Stimulated activated CD4-positive, alpha-beta T cell treated with anti-CD3 and anti-CD28 coated beads, Interleukin-15, amount 100 ng/mL, for 24 hours (primary cell): ENCODE measurements around the gene SNX30.
A peak's percentile ranks its signal among the peaks of the same experiment; 100 is the strongest.

Experiments used
- DNase-seq: peaks from one replicate; pipeline ENCODE4 v3.0.0-alpha.2; 2020

The SNX30 gene

GRCh38 chr9:112785986-112786385 is 35.4 kb downstream of the SNX30 start:
- DNase-seq: no peak

DNA sequence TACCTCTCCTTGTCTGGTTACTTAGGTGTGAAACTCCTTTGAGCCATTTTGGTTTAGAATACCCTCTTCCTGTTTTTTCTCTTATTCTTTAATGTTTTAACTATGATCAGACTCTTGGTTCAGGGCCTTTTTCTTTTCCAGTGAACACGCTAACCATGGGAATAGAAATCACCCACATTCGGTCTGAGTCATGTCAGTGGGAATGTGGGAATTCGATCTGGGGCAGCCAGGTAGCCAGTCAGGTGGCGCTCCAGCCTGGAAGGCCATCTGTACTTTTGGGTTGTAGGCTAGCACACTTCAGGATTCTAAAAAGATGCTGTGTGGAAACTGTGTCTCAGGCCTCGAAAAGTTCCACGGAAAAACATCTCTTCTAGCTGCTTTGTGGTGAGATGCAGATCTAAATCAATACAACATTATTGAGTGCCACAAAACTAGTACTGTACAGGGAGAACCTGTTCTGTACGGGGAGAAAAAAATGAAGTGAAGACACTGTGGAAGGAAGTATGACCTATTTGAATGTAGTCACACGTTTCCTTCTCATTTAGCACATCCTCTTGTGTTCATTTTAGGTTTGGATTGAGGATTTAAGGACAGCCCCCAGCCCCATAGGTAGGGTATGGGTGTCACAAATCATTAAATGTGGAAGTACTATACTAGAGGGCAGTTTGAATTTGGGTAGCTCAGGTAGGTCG is 36.4 kb downstream of the SNX30 start:
- no peak for DNase-seq

GRCh38 chr9:112787978-112788377 is 37.4 kb downstream of the SNX30 start:
- DNase-seq: no peak

GRCh38 chr9:112789473-112789872 is 38.9 kb downstream of the SNX30 start:
- DNase-seq: no peak

DNA sequence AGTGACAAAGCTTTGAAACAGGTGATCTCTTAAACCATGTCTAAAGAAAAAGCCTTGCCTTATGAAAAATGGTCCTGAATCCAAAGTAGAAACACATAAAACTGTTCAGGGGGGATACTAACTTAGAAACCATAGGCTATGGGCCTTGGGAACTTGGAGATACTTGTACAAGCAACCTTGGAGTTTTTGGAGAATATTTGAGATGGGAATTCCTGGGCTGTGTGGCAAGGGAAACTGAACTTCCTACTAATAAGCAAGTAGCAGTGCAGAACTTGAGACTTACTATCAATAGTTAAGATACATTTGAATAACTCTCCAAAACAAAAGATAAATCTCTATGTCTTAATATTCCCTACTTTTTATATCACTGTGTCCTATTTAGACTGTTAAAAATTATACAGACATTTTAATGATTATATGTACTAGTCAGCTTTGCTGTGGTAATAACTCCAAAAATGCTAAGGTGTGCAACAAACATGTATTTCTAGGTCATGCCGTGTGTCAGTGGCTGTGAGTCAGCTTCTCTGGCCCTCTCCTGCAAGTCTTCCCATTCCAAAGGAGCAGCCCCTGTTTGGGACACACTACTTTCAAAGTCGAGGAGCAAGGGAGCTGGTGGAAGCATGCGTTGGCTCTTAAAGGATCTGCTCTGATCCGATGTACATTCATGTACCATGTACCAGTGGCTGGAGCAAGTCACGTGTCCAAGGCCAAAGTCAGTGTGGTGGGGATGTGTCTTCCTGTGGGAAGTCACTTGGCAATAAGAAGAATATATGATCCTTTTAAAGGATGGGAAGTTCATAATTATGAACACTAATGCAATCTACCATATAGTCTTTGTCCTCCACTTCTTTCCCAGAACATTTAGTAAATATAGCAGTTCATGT is 39.6 kb downstream of the SNX30 start:
- DNase-seq: no peak

DNA sequence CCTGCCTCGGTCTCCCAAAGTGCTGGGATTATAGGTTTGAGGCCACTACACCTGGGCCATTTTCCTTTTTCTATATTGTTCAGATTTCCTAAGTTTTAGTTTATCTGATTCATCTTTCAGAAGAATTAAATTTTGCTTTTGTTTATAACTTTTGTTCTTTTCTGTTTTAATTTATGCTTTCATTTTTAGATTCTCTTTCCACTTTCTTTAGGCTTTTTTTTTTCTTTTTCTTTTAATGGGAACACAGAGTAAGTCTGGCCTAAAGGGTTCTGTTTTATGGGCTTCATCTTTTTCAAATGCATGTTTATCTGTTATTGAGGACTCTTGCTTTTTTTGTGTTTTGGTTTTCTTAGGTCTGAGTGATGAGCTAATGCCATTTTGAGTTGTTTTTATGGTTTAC is 42.1 kb downstream of the SNX30 start:
- DNase-seq: no peak

DNA sequence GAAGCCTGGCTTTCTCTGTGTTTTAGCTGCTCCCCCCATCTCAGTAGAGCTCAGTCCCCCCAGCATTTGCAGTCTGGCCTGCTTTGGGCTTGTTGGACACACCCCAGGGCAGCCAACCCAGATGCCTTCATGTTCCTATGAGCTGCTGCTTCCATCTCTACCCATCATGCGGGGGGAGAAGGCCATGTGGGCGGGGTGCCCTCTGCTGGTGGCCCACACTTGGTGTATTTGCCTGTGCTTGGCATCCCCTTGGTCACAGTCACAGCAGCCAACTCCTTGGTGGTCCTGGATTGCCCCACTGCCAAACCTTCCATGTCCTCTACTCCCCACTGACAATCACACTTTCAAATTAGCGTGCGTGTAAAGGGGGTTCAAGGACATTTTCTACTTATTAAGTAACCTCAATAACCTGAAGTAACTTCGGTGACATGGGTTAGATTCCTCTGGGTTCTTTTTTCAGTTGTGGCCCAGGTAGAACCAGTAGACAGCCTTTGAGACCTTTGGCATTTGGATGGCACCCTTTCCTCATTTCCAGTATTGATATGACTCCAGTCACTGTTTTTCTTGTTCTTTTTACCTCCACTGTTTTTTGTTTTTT is 42.8 kb downstream of the SNX30 start:
- DNase-seq: peak; percentile 89

GRCh38 chr9:112794731-112795130 is 44.2 kb downstream of the SNX30 start:
- no peak for DNase-seq

DNA sequence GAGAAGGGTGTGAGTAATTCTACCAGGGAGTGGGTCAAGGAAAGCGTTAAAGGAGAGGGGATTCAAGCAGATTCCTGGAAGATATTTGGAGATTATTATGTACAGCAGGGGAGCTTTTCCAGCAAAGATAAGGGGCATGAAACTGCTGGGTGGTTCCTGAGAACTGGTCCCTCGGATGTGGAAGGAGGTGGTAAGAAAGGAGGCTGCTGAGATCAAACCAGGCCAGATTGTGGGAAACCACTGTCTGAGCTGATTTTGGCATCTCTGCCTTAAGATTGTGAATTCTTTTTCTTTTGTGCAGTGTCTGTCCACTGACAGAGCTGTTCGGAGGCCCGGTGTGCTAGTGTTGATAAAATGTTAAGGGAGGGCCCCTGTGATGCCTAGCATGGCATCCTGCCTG is 45.4 kb downstream of the SNX30 start:
- no peak for DNase-seq

- DNase-seq: no peak
These were observed 45.9 kb downstream of the SNX30 start for GRCh38 chr9:112796485-112796884.

- DNase-seq: no peak
These were observed 58.8 kb downstream of the SNX30 start for GRCh38 chr9:112809351-112809848.

- no peak for DNase-seq
These were observed 59.3 kb downstream of the SNX30 start for GRCh38 chr9:112809906-112810305.

DNA sequence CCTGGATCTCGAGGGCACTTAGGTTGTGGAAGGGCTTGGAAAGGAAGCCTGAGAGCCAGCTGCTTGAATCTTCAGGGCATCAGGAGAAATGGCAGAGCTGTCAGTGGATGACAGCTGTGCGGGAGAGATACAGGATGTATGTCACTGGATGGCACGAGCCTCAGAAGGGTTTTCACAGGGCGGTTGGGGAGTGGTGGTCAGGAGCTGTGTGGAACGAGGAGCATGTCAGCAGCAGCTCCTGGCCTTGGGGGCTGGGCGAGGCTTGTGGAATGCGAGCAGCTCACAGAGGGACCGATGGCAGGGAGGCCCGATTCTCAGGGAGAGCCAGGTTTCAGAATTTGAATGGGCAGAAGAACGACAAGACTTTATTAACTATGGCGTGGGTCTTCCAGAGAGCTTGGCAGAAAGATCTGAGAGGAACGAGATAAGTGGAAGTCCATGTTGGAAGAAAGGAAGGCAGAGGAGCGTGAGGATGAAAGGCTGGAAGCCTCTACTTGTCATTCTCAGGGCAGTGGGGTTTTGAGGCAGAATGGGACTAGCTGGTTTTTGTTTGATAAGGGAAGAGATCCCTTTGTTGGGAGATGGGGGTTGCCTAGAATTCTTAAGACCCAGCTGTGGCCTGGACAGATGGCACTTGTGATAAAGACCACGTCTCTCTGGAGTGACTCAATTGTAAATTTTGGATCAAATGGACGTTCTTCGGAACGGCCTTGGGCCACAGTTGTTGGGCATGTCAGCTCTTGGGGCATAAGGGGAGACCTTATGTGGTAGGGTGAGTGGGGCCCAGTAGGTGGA is 60.3 kb downstream of the SNX30 start:
- no peak for DNase-seq

GRCh38 chr9:112811518-112811917 is 61.0 kb downstream of the SNX30 start:
- DNase-seq: no peak

- DNase-seq: no peak
These were observed 65.3 kb downstream of the SNX30 start for GRCh38 chr9:112815868-112816267.

GRCh38 chr9:112817860-112818203 is 67.3 kb downstream of the SNX30 start:
- DNase-seq: no peak

- peak; percentile 5 for DNase-seq
These were observed 69.3 kb downstream of the SNX30 start for GRCh38 chr9:112819635-112820496.

DNA sequence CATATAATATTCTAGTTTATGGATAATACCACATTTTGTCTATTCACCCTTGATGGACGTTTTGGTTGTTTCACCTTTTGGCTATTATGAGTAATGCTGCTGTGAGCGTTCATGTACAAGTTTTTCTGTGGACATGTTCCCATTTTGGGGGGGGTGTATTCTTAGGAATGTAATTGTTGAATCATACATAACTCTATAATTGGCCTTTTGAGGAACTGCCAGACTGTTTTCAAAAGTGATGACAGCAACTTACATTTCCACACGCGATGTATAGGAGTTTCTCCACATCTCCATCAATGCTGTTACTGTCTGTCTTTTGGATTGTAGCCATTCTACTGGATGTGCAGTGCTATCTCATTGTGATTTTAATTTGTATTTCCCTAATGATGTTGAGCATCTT is 70.3 kb downstream of the SNX30 start:
- DNase-seq: no peak

DNA sequence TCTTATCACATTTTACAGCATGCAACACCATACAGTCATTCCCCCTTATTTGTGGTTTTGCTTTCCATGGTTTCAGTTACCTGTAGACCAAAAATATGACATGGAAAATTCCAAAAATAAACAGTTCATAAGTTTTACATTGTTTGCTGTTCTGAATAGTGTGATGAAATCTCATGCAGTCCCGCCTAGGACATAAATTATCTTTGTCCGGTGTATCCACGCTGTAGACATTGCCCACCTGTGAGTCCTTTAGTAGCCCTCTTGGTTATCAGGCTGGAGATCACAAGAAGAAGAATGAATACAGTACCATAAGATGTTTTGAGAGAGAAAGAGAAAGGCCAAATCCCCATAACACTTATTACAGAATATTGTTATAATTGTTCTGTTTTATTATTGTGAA is 72.1 kb downstream of the SNX30 start:
- DNase-seq: no peak

DNA sequence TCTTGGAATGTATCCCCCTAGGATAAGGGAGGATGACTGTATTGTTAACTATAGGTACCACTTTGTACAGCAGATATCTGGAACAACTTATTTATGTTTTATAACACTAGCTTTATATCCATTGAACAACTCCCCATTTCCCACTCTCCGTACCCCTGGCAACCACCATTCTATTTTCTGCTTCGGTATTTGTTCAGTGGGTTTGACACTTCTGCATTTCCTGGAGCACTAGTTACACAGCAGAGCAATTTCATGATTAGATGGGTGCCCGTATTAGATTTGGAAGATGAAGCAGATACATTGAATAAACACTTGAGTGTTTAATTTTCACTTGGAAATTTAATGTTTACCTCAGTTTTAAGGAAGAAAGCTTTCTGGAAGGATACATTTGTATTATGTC is 72.7 kb downstream of the SNX30 start:
- DNase-seq: no peak

- no peak for DNase-seq
These were observed 80.8 kb downstream of the SNX30 start for GRCh38 chr9:112831281-112831851.

GRCh38 chr9:112831969-112832368 is 81.4 kb downstream of the SNX30 start:
- no peak for DNase-seq
